Right lobe of liver (tissue), 6 donors: ENCODE results near the gene DCPS. TPM values are rescaled to one million over a fixed set of nuclear protein-coding genes. Genes with fewer than 3 reads are reported as not detected.

ENCODE experiments used
- ATAC-seq, 4 donors: fragments of 200-7000 bp; cut with Tn5 transposase; one replicate each; pipeline ENCODE4 v1.9.1; 2020; ENCODE audit warnings: mild to moderate bottlenecking in 4 of 4, moderate library complexity in 4 of 4
- DNase-seq, 3 donors: peaks; one replicate each; pipeline ENCODE4 v3.0.0-alpha.2; 2020
- H3K27ac ChIP-seq, 3 donors: fragments of 200-600 bp; one replicate each; pipeline ENCODE4 v1.8.0; 2022
- H3K27me3 ChIP-seq, 2 donors: fragments of 200-600 bp; one replicate each; pipeline ENCODE4 v1.8.0; 2022
- H3K36me3 ChIP-seq, 4 donors: fragments of 200-600 bp; sonication (generic) in 1 of 4; one replicate each; pipeline versions ENCODE4 v1.5.1 to v1.8.0; 2017 to 2022; ENCODE audit warnings: control low read depth in 1 of 4
- H3K4me1 ChIP-seq, 4 donors: fragments of 200-600 bp; sonication (generic) in 1 of 4; one replicate each; pipeline versions ENCODE4 v1.5.1 to v1.8.0; 2017 to 2022; ENCODE audit warnings: control low read depth in 1 of 4
- H3K4me3 ChIP-seq, 3 donors: fragments of 200-600 bp; one replicate each; pipeline ENCODE4 v1.8.0; 2022
- H3K9me3 ChIP-seq, 4 donors: fragments of 200-600 bp; sonication (generic) in 1 of 4; one replicate each; pipeline versions ENCODE4 v1.5.1 to v1.8.0; 2017 to 2022; ENCODE audit warnings: control low read depth in 1 of 4
- CTCF ChIP-seq, 4 donors: fragments of 200-600 bp in 3 of 4; fragments of 450-650 bp in 1 of 4; IDR thresholded peaks; one replicate each; pipeline versions ENCODE4 v1.5.1 to v1.8.0; 2016 to 2022; ENCODE audit warnings: antibody characterized with exemption in 4 of 4, mild to moderate bottlenecking in 2 of 4
- POLR2A ChIP-seq: fragments of 450-650 bp; IDR thresholded peaks from one replicate; pipeline ENCODE4 v1.6.1; 2017; ENCODE audit warnings: antibody characterized with exemption, mild to moderate bottlenecking
- WGBS: methylation state at CpG from one replicate; pipeline ENCODE4 v1.1.6; 2018; ENCODE audit warnings: low coverage, low lambda C conversion rate; ENCODE audit not compliant: insufficient coverage; ENCODE audit errors: missing lambda C conversion rate; 5-methylcytosine and 5-hydroxymethylcytosine counted together
- intact Hi-C, 2 donors: fragments of 100-400 bp; cut with DNase I; formaldehyde crosslinking; loops; one replicate each; pipeline versions ENCODE4 v1.11.2 to v1.14.1; 2022
- total RNA-seq, 6 experiments: library from RNA; depleted of rRNA in 2 of 6; stranded (reverse); fragments of >200 nt in 2 of 6; fragmentation: NEBNext Ultra II Directional in 3 of 6; extraction: Animal tissue kit (Norgen Biotek cat#: 25700) in 3 of 6; gene quantifications; one replicate each; pipeline versions ENCODE4 v1.1.0 to v1.2.4, GENCODE V29; 2016 to 2023
- donor health status: DM: no; HTN: yes; CAD: no.
- donor health status: DM: no; HTN: no; CAD: no.
- donor health status: DM: no; HTN: no; CAD: no.
- donor health status: DM: no; HTN: yes; CAD: no.
- donor health status: DM: no; HTN: yes; CAD: no.

DCPS gene
- total RNA-seq, 6 experiments from 2014 or later: 12.6 to 65.2 (median 21.9) TPM

DNA sequence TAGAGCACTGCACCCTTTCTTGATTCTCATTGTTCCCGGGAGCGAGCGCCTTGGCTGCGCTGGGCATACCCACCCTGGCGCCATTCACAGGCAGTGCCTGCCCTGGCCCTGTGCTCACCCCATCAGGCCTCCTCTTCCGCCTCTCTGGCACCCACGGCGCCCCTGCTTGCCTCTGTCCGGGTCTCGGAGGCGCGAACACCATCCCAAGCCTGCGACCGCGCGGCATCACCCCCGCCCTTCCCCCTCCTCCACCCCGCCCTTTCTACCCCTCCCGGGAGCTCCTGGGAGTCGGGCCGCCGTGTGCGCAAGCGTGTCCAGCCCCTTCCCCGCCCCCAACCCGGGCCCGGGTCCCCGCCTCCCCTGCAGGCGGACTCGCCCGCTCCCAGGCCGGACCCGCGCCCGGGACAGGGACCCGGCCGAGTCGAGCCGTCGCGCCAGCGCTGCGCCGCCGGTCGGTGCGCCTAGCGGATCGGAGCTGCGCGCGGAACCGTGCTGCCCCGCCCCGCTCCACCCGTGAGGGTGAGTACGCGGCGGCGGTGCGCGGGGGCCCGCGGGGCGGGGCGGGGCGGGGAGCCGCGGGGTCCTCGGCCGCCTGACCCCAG, 51.6 kb downstream of the DCPS start, which contains the start of gene ST3GAL4:
Gene ST3GAL4, plus strand, starts transcription at position 363 of the 602 bp plus-strand sequence. CDS start 50,470 bp downstream, outside the sequence.
- H3K4me1 ChIP-seq: peaks cover 0 to 28% (median 5%) of the 10 kb centered on the region in 4 donors
- no peaks in the 10 kb centered on the region for H3K9me3 ChIP-seq
- H3K36me3 ChIP-seq: no peaks in the 10 kb centered on the region
- ATAC-seq (peak; percentile 83 to 91 (median 86)), DNase-seq (peak; percentile 89 to 93 (median 93))
- intact Hi-C loops: no loop called here
- TF ChIP-seq POLR2A: peak; percentile 30
- no peak for TF ChIP-seq CTCF (IDR thresholded peaks at IDR 0.05)
- H3K27me3 ChIP-seq: no peaks in the 10 kb centered on the region
- peak within 1 kb of the TSS; percentile 78 to 90 (median 79) for H3K27ac ChIP-seq
- 0% methylated on average over 4 of the region's 71 CpGs for WGBS
- peak within 1 kb of the TSS; percentile 59 to 72 (median 61) for H3K4me3 ChIP-seq

DNA sequence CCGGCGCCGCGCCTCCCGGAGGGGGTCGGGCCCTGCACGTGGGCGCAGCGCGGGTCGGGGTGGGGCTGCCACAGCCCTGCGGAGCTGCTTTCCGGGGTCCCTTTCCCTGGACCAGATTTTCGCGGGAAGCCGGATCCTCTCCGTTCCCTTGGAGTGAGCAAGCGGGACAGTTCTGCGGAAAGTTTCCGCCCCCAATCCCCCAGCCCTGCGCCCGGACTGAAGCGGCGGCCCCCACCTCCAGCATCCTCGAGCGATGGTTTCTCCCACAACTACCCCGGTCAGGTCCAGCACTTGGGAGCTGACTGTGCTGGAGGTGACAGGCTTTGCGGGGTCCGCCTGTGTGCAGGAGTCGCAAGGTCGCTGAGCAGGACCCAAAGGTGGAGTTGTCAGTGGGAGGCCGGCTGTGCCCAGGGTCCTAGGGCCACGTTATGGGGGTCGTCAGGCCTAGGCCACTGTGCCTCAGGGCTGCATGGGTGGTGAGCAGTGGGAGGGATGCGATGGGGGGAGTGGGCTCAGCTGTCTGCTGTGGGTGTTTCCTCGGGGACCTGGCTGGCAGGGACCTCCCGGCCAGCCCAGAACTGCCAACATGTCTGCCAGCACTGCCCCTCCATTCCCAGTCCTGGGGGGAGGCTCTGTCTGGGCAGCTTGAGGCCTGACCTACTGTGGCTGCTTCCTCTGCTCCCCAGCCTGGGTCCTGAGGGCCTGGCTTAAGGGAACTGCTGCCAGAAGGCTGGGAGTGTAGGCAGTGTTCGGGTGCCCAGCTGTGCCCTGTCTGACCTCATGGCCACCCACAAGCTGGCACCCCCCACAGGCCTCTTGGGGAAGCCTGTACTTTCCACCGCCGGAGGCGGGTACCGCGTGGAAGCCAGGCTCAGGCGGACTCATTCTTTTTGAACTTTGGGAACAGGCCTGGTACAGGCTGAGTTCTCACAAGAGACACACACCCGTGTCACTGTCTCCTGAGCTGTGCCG, 52.4 kb downstream of the DCPS start:
- Histone ChIP-seq H3K36me3 (no peaks in the 10 kb centered on the region), H3K27ac (peak overlapping the region; percentile 78 to 90 (median 79)), H3K4me3 (peak overlapping the region; percentile 59 to 72 (median 61)), H3K4me1 (peaks cover 0 to 28% (median 5%) of the 10 kb centered on the region in 4 donors), H3K27me3 (no peaks in the 10 kb centered on the region), H3K9me3 (no peaks in the 10 kb centered on the region)
- DNase-seq (peak; percentile 63 to 78 (median 67)), ATAC-seq (peak; percentile 50 to 57 (median 52))
- no peak for TF ChIP-seq POLR2A
- TF ChIP-seq CTCF (IDR thresholded peaks at IDR 0.05): peak in 1 of 4 donors; percentile 6
- intact Hi-C loops: no loop called here
- WGBS: 1% methylated on average over 10 of the region's 46 CpGs

DNA sequence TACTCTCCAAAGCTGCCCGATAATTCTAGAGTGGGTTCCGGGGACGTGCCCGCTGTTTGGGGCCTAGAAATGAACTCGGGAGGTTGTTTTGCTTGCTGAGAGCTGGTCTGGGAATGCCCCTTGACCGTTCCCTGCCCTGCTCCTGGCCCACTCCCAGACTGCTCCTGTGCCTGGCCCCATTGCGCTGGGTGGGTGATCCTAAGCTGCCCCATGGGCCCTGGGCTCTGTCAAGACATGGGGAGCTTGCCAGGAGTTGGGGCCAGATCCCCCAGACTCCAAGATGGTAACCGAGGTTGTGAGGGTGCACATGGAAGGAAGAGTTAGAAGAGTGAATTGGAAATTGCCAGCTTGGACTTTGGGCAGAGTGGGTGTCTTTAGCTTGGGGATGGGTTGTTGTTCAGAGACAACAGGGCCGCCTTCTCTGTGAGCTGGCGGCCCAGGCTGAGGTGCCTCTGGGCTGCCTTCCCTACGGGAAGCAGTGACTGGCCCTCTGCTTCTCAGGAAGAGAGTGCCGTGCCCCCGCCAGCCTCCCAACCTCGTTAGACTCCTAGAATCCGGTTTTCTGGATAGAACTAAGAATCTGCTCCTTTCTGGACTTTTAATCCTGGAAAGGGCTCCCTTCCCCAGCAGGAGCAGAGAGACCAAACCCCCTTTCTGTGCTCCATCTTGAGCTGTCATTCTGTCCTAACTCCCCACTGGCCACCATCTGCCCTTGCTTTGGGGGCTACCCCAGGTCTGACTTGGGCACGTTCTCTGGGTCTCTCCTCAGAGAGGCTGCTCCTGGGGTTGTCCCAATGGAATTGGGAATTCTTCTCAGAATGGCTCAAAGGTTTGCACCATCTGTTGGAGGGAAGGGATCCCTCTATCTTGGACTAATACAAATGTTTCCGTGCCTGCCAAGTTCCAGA, 53.4 kb downstream of the DCPS start:
- WGBS: 35% methylated on average over 11 of the region's 17 CpGs
- Histone ChIP-seq H3K4me3 (peak overlapping the region; percentile 59 to 72 (median 61)), H3K36me3 (no peaks in the 10 kb centered on the region), H3K27me3 (no peaks in the 10 kb centered on the region), H3K9me3 (no peaks in the 10 kb centered on the region), H3K4me1 (peaks cover 0 to 28% (median 5%) of the 10 kb centered on the region in 4 donors), H3K27ac (peak overlapping the region; percentile 78 to 90 (median 79))
- intact Hi-C loops: no loop called here
- ATAC-seq (peak; percentile 48 to 68 (median 54)), DNase-seq (peak; percentile 47 to 68 (median 63))
- TF ChIP-seq POLR2A (no peak), CTCF (IDR thresholded peaks at IDR 0.05) (no peak)
